ENCODE data around the gene AP3B1.

AP3B1 gene

GRCh38 chr5:78294248-78295034, at the start of gene AP3B1:
Gene AP3B1 (minus strand): TSS chr5:78294698. CDS start chr5:78294579, 119 bp downstream.
- DNase-seq (ENCODE audit: low read depth) = peak; percentile 91

GRCh38 chr5:78341440-78341839, 46.9 kb upstream of the AP3B1 start:
- no peak for DNase-seq (ENCODE audit: low read depth)

- no peak for DNase-seq (ENCODE audit: low read depth)
Observed at GRCh38 chr5:78339617-78340436, 45.3 kb upstream of the AP3B1 start.

GRCh38 chr5:78336698-78337097, 42.2 kb upstream of the AP3B1 start:
- no peak for DNase-seq (ENCODE audit: low read depth)

GRCh38 chr5:78335976-78336375, 41.5 kb upstream of the AP3B1 start:
- no peak for DNase-seq (ENCODE audit: low read depth)

GRCh38 chr5:78334811-78335210, 40.3 kb upstream of the AP3B1 start:
- no peak for DNase-seq (ENCODE audit: low read depth)

GRCh38 chr5:78331523-78332080, 37.1 kb upstream of the AP3B1 start:
- DNase-seq (ENCODE audit: low read depth) = no peak

- DNase-seq (ENCODE audit: low read depth) = no peak
Observed at GRCh38 chr5:78328585-78329173, 34.2 kb upstream of the AP3B1 start.

- DNase-seq (ENCODE audit: low read depth) = no peak
Observed at GRCh38 chr5:78327761-78328510, 33.4 kb upstream of the AP3B1 start.

- no peak for DNase-seq (ENCODE audit: low read depth)
Observed at GRCh38 chr5:78326930-78327329, 32.4 kb upstream of the AP3B1 start.

GRCh38 chr5:78323241-78323640, 28.7 kb upstream of the AP3B1 start:
- no peak for DNase-seq (ENCODE audit: low read depth)

GRCh38 chr5:78320401-78320800, 25.9 kb upstream of the AP3B1 start:
- peak; percentile 17 for DNase-seq (ENCODE audit: low read depth)

- DNase-seq (ENCODE audit: low read depth) = no peak
Observed at GRCh38 chr5:78318337-78318736, 23.8 kb upstream of the AP3B1 start.

- DNase-seq (ENCODE audit: low read depth) = no peak
Observed at GRCh38 chr5:78317515-78317914, 23.0 kb upstream of the AP3B1 start.

GRCh38 chr5:78308703-78309102, 14.2 kb upstream of the AP3B1 start:
- DNase-seq (ENCODE audit: low read depth) = no peak

- no peak for DNase-seq (ENCODE audit: low read depth)
Observed at GRCh38 chr5:78300464-78301045, 6.1 kb upstream of the AP3B1 start.

- no peak for DNase-seq (ENCODE audit: low read depth)
Observed at GRCh38 chr5:78295035-78295961, 800 bp upstream of the AP3B1 start.

GRCh38 chr5:78293851-78294247, 649 bp downstream of the AP3B1 start:
- no peak for DNase-seq (ENCODE audit: low read depth)

- DNase-seq (ENCODE audit: low read depth) = no peak
Observed at GRCh38 chr5:78291687-78292086, 2.8 kb downstream of the AP3B1 start.

GRCh38 chr5:78289911-78290310, 4.6 kb downstream of the AP3B1 start:
- no peak for DNase-seq (ENCODE audit: low read depth)
